ENCODE data around the gene MAPK1.
A peak's percentile ranks its signal among the peaks of the same experiment; 100 is the strongest.
"Not testable (repeated sequence)": the region's sequence is repeated elsewhere in the genome, so short reads cannot be mapped to it uniquely, and the experiment has no call there.

Gene MAPK1

GRCh38 chr22:21881841-21882753 lies 14.7 kb upstream of the MAPK1 start:
- no peak for DNase-seq

GRCh38 chr22:21876486-21877176 lies 9.2 kb upstream of the MAPK1 start:
- peak; percentile 46 to 55 for DNase-seq

GRCh38 chr22:21874953-21875352 lies 7.5 kb upstream of the MAPK1 start:
- not testable (repeated sequence) for DNase-seq

GRCh38 chr22:21873619-21874018 lies 6.2 kb upstream of the MAPK1 start:
- DNase-seq = no peak

GRCh38 chr22:21872741-21873140 lies 5.3 kb upstream of the MAPK1 start:
- DNase-seq = not testable (repeated sequence)

GRCh38 chr22:21868651-21869050 lies 1.2 kb upstream of the MAPK1 start:
- no peak for DNase-seq

- peak; percentile 37 to 47 for DNase-seq
Measured at GRCh38 chr22:21866833-21867527, 465 bp downstream of the MAPK1 start.

- peak; percentile 34 to 51 for DNase-seq
Measured at GRCh38 chr22:21865041-21865440, 2.4 kb downstream of the MAPK1 start.

- no peak for DNase-seq
Measured at GRCh38 chr22:21862386-21863245, 4.8 kb downstream of the MAPK1 start.

GRCh38 chr22:21861851-21862250 lies 5.6 kb downstream of the MAPK1 start:
- DNase-seq = no peak

- DNase-seq = no peak
Measured at GRCh38 chr22:21861264-21861848, 6.1 kb downstream of the MAPK1 start.

GRCh38 chr22:21860491-21861039 lies 6.9 kb downstream of the MAPK1 start:
- no peak for DNase-seq

GRCh38 chr22:21858025-21858764 lies 9.2 kb downstream of the MAPK1 start:
- DNase-seq = no peak

GRCh38 chr22:21857481-21857914 lies 9.9 kb downstream of the MAPK1 start:
- DNase-seq = no peak

GRCh38 chr22:21856868-21857267 lies 10.6 kb downstream of the MAPK1 start:
- DNase-seq = no peak

GRCh38 chr22:21856197-21856596 lies 11.2 kb downstream of the MAPK1 start:
- no peak for DNase-seq

- no peak for DNase-seq
Measured at GRCh38 chr22:21855676-21856075, 11.8 kb downstream of the MAPK1 start.

- DNase-seq = no peak
Measured at GRCh38 chr22:21850660-21851059, 16.8 kb downstream of the MAPK1 start.

GRCh38 chr22:21849489-21849888 lies 18.0 kb downstream of the MAPK1 start:
- DNase-seq = no peak

GRCh38 chr22:21848057-21848456 lies 19.4 kb downstream of the MAPK1 start:
- not testable (repeated sequence) for DNase-seq

All from activated CD4-positive, alpha-beta T cell treated with anti-CD3 and anti-CD28 coated beads, Interleukin-2, amount 50 U/mL, for 48 hours (primary cell).